Ramos (cell line): Measurements from ENCODE around the gene UBXN1.

Experiments used
- in situ Hi-C: fragments of 300-500 bp; cut with MboI; formaldehyde crosslinking; loops from one replicate; pipeline ENCODE4 v1.14.3; 2022; ENCODE audit warnings: low sequenced_read_pairs; ENCODE audit not compliant: unreplicated experiment

The UBXN1 gene

GRCh38 chr11:62648185-62648966 lies 30.5 kb downstream of the UBXN1 start:
- in situ Hi-C loops, result no loop called here

GRCh38 chr11:62647609-62648005 lies 31.3 kb downstream of the UBXN1 start:
- in situ Hi-C loops, result no loop called here

- in situ Hi-C loops, result no loop called here
Measured at GRCh38 chr11:62646825-62647608, 31.9 kb downstream of the UBXN1 start.

- in situ Hi-C loops, result no loop called here
Measured at GRCh38 chr11:62645946-62646824, 32.7 kb downstream of the UBXN1 start, which contains the start of gene GANAB. Gene GANAB (minus strand): TSS chr11:62646613. CDS start chr11:62646599, 14 bp downstream.

GRCh38 chr11:62645671-62645945 lies 33.3 kb downstream of the UBXN1 start:
- in situ Hi-C loops, result no loop called here

GRCh38 chr11:62644220-62644619 lies 34.7 kb downstream of the UBXN1 start:
- in situ Hi-C loops, result no loop called here

- in situ Hi-C loops, result no loop called here
Measured at GRCh38 chr11:62632492-62632891, 46.4 kb downstream of the UBXN1 start.

GRCh38 chr11:62627713-62628112 lies 51.2 kb downstream of the UBXN1 start:
- in situ Hi-C loops, result no loop called here
